ENCODE results near the gene SCAF8. TPM values are rescaled to one million over a fixed set of nuclear protein-coding genes. Genes with fewer than 3 reads are reported as not detected.

SCAF8 gene
- total RNA-seq, 1 experiment from 2014 or later = 44.8 TPM

GRCh38 chr6:154731296-154732218, 1.7 kb upstream of the SCAF8 start:
- H3K4me2 ChIP-seq (ENCODE audit: low read depth, low read length, poor library complexity, severe bottlenecking) = no peak overlapping the region
- H3K79me2 ChIP-seq (ENCODE audit: low read length) = peaks cover 34% of the 10 kb centered on the region
- DNase-seq = no peak

GRCh38 chr6:154732538-154733182, 556 bp upstream of the SCAF8 start:
- H3K79me2 ChIP-seq (ENCODE audit: low read length) = peaks cover 45% of the 10 kb centered on the region
- no peak for DNase-seq

More at GRCh38 chr6:154731296-154732218, 1.7 kb upstream of the SCAF8 start:
- Histone ChIP-seq H3K4me3 (ENCODE audit: low read length) (no peak overlapping the region), H3K27me3 (ENCODE audit: low read length) (no peaks in the 10 kb centered on the region), H3K9ac (ENCODE audit: low read length) (no peak overlapping the region), H3K4me1 (ENCODE audit: low read length) (peaks cover 28% of the 10 kb centered on the region), H3K9me3 (ENCODE audit: low read length) (no peaks in the 10 kb centered on the region), H4K20me1 (ENCODE audit: insufficient read depth, low read depth, low read length) (peaks cover 6% of the 10 kb centered on the region), H3K27ac (ENCODE audit: low read length) (no peak overlapping the region), H2AFZ (ENCODE audit: low read length) (no peak overlapping the region), H3K36me3 (ENCODE audit: insufficient read depth, low read length) (no peaks in the 10 kb centered on the region), H3K9me2 (replicated peaks; ENCODE audit: insufficient read depth, low read length) (no peaks in the 10 kb centered on the region)

GRCh38 chr6:154733626-154734382, 588 bp downstream of the SCAF8 start:
- Histone ChIP-seq H3K79me2 (ENCODE audit: low read length) (peaks cover 56% of the 10 kb centered on the region), H2AFZ (ENCODE audit: low read length) (peak overlapping the region; percentile 80; the same call in 1 of the 2 replicates), H3K4me1 (ENCODE audit: low read length) (peaks cover 38% of the 10 kb centered on the region), H3K4me2 (ENCODE audit: low read depth, low read length, poor library complexity, severe bottlenecking) (peak overlapping the region; percentile 83), H3K27me3 (ENCODE audit: low read length) (no peaks in the 10 kb centered on the region), H3K9me2 (replicated peaks; ENCODE audit: insufficient read depth, low read length) (no peaks in the 10 kb centered on the region), H3K9me3 (ENCODE audit: low read length) (no peaks in the 10 kb centered on the region), H3K27ac (ENCODE audit: low read length) (peak overlapping the region; percentile 86), H3K9ac (ENCODE audit: low read length) (peak overlapping the region; percentile 99), H4K20me1 (ENCODE audit: insufficient read depth, low read depth, low read length) (peaks cover 11% of the 10 kb centered on the region), H3K4me3 (ENCODE audit: low read length) (peak overlapping the region; percentile 98), H3K36me3 (ENCODE audit: insufficient read depth, low read length) (peaks cover 9% of the 10 kb centered on the region; the same call in 1 of the 2 replicates)
- DNase-seq = peak; percentile 89

More at GRCh38 chr6:154732538-154733182, 556 bp upstream of the SCAF8 start:
- Histone ChIP-seq H3K4me2 (ENCODE audit: low read depth, low read length, poor library complexity, severe bottlenecking) (peak overlapping the region; percentile 83), H3K9me3 (ENCODE audit: low read length) (no peaks in the 10 kb centered on the region), H3K9me2 (replicated peaks; ENCODE audit: insufficient read depth, low read length) (no peaks in the 10 kb centered on the region), H3K27me3 (ENCODE audit: low read length) (no peaks in the 10 kb centered on the region), H3K27ac (ENCODE audit: low read length) (peak overlapping the region; percentile 86; the same call in 1 of the 2 replicates), H3K4me3 (ENCODE audit: low read length) (peak overlapping the region; percentile 98), H3K36me3 (ENCODE audit: insufficient read depth, low read length) (peaks cover 9% of the 10 kb centered on the region; the same call in 1 of the 2 replicates), H2AFZ (ENCODE audit: low read length) (peak overlapping the region; percentile 79), H3K9ac (ENCODE audit: low read length) (peak overlapping the region; percentile 99), H3K4me1 (ENCODE audit: low read length) (peaks cover 36% of the 10 kb centered on the region), H4K20me1 (ENCODE audit: insufficient read depth, low read depth, low read length) (peaks cover 9% of the 10 kb centered on the region)

GRCh38 chr6:154736618-154737259, 3.5 kb downstream of the SCAF8 start:
- Histone ChIP-seq H3K9me3 (ENCODE audit: low read length) (no peaks in the 10 kb centered on the region), H4K20me1 (ENCODE audit: insufficient read depth, low read depth, low read length) (peaks cover 28% of the 10 kb centered on the region), H3K9me2 (replicated peaks; ENCODE audit: insufficient read depth, low read length) (no peaks in the 10 kb centered on the region), H2AFZ (ENCODE audit: low read length) (no peak overlapping the region), H3K79me2 (ENCODE audit: low read length) (peaks cover 85% of the 10 kb centered on the region), H3K9ac (ENCODE audit: low read length) (no peak overlapping the region), H3K27me3 (ENCODE audit: low read length) (no peaks in the 10 kb centered on the region), H3K27ac (ENCODE audit: low read length) (no peak overlapping the region), H3K4me3 (ENCODE audit: low read length) (no peak overlapping the region), H3K36me3 (ENCODE audit: insufficient read depth, low read length) (peaks cover 17% of the 10 kb centered on the region), H3K4me2 (ENCODE audit: low read depth, low read length, poor library complexity, severe bottlenecking) (no peak overlapping the region), H3K4me1 (ENCODE audit: low read length) (peaks cover 38% of the 10 kb centered on the region)
- no peak for DNase-seq

- no peak for DNase-seq
- H3K4me3 ChIP-seq (ENCODE audit: low read length) = no peak overlapping the region
- H4K20me1 ChIP-seq (ENCODE audit: insufficient read depth, low read depth, low read length) = peaks cover 32% of the 10 kb centered on the region
- H3K27ac ChIP-seq (ENCODE audit: low read length) = no peak overlapping the region
- peaks cover 92% of the 10 kb centered on the region for H3K79me2 ChIP-seq (ENCODE audit: low read length)
- H2AFZ ChIP-seq (ENCODE audit: low read length) = no peak overlapping the region
- H3K36me3 ChIP-seq (ENCODE audit: insufficient read depth, low read length) = peaks cover 24% of the 10 kb centered on the region
- H3K9ac ChIP-seq (ENCODE audit: low read length) = no peak overlapping the region
- no peak overlapping the region for H3K4me2 ChIP-seq (ENCODE audit: low read depth, low read length, poor library complexity, severe bottlenecking)
- peaks cover 34% of the 10 kb centered on the region for H3K4me1 ChIP-seq (ENCODE audit: low read length)
- no peaks in the 10 kb centered on the region for H3K9me3 ChIP-seq (ENCODE audit: low read length)
- H3K9me2 ChIP-seq (replicated peaks; ENCODE audit: insufficient read depth, low read length) = no peaks in the 10 kb centered on the region
- H3K27me3 ChIP-seq (ENCODE audit: low read length) = no peaks in the 10 kb centered on the region
Measured at GRCh38 chr6:154737424-154737823, 4.2 kb downstream of the SCAF8 start.

GRCh38 chr6:154738551-154738961, 5.3 kb downstream of the SCAF8 start:
- Histone ChIP-seq H3K36me3 (ENCODE audit: insufficient read depth, low read length) (peaks cover 32% of the 10 kb centered on the region), H4K20me1 (ENCODE audit: insufficient read depth, low read depth, low read length) (peaks cover 32% of the 10 kb centered on the region), H3K79me2 (ENCODE audit: low read length) (peaks cover 100% of the 10 kb centered on the region), H3K4me3 (ENCODE audit: low read length) (no peak overlapping the region), H3K9me3 (ENCODE audit: low read length) (no peaks in the 10 kb centered on the region), H3K9me2 (replicated peaks; ENCODE audit: insufficient read depth, low read length) (no peaks in the 10 kb centered on the region), H3K27me3 (ENCODE audit: low read length) (no peaks in the 10 kb centered on the region), H3K4me2 (ENCODE audit: low read depth, low read length, poor library complexity, severe bottlenecking) (no peak overlapping the region), H3K4me1 (ENCODE audit: low read length) (peaks cover 31% of the 10 kb centered on the region), H2AFZ (ENCODE audit: low read length) (no peak overlapping the region), H3K27ac (ENCODE audit: low read length) (no peak overlapping the region), H3K9ac (ENCODE audit: low read length) (no peak overlapping the region)
- DNase-seq = no peak

GRCh38 chr6:154740658-154741057, 7.4 kb downstream of the SCAF8 start:
- Histone ChIP-seq H3K9me3 (ENCODE audit: low read length) (no peaks in the 10 kb centered on the region), H3K79me2 (ENCODE audit: low read length) (peaks cover 100% of the 10 kb centered on the region), H3K4me2 (ENCODE audit: low read depth, low read length, poor library complexity, severe bottlenecking) (no peak overlapping the region), H2AFZ (ENCODE audit: low read length) (no peak overlapping the region), H3K4me3 (ENCODE audit: low read length) (no peak overlapping the region), H3K27me3 (ENCODE audit: low read length) (no peaks in the 10 kb centered on the region), H3K27ac (ENCODE audit: low read length) (no peak overlapping the region), H3K9ac (ENCODE audit: low read length) (no peak overlapping the region), H3K36me3 (ENCODE audit: insufficient read depth, low read length) (peaks cover 32% of the 10 kb centered on the region), H4K20me1 (ENCODE audit: insufficient read depth, low read depth, low read length) (peaks cover 31% of the 10 kb centered on the region), H3K4me1 (ENCODE audit: low read length) (peaks cover 18% of the 10 kb centered on the region), H3K9me2 (replicated peaks; ENCODE audit: insufficient read depth, low read length) (no peaks in the 10 kb centered on the region)
- DNase-seq = no peak

All from Karpas-422 (cell line).